Measurements from ENCODE around the gene SRBD1.
"Not testable (repeated sequence)": the region's sequence is repeated elsewhere in the genome, so short reads cannot be mapped to it uniquely, and the experiment has no call there.

- not testable (repeated sequence) for TF ChIP-seq ESRRA (IDR thresholded peaks at IDR 0.05; ENCODE audit: borderline replicate concordance, low read length); REST (IDR thresholded peaks at IDR 0.05); CTCF (IDR thresholded peaks at IDR 0.05)
Measured at GRCh38 chr2:45426025-45426424, 185.0 kb downstream of the SRBD1 start.
